Mucosa of rectum (tissue), 2 donors: ENCODE data around the gene TEDC2.
A peak's percentile ranks its signal among the peaks of the same experiment; 100 is the strongest.

Experiments
- H3K27ac ChIP-seq, 2 donors: one replicate each; pipeline ENCODE4 v1.7.0; 2013; ENCODE audit warnings: inconsistent platforms in 2 of 2, low read depth in 2 of 2, low read length in 2 of 2
- H3K27me3 ChIP-seq, 2 donors: one replicate each; pipeline ENCODE4 v1.7.0; 2013; ENCODE audit warnings: low read length in 2 of 2; ENCODE audit not compliant: control insufficient read depth in 2 of 2, insufficient read depth in 2 of 2
- H3K36me3 ChIP-seq, 2 donors: one replicate each; pipeline ENCODE4 v1.7.0; 2013; ENCODE audit warnings: low read length in 2 of 2; ENCODE audit not compliant: control insufficient read depth in 2 of 2, insufficient read depth in 2 of 2
- H3K4me1 ChIP-seq, 2 donors: one replicate each; pipeline ENCODE4 v1.7.0; 2013; ENCODE audit warnings: low read length in 2 of 2, mild to moderate bottlenecking in 1 of 2; ENCODE audit not compliant: control insufficient read depth in 2 of 2, insufficient read depth in 2 of 2
- H3K4me3 ChIP-seq, 2 donors: one replicate each; pipeline ENCODE4 v1.7.0; 2013; ENCODE audit warnings: low read length in 2 of 2
- H3K9ac ChIP-seq, 2 donors: one replicate each; pipeline ENCODE4 v1.7.0; 2013; ENCODE audit warnings: low read length in 2 of 2, low read depth in 1 of 2, mild to moderate bottlenecking in 1 of 2
- H3K9me3 ChIP-seq, 2 donors: one replicate each; pipeline ENCODE4 v1.7.0; 2013; ENCODE audit warnings: low read length in 2 of 2; ENCODE audit not compliant: control insufficient read depth in 2 of 2
- donor health status: healthy.
- donor health status: Normal muscosa, but diverticular disease.

TEDC2 gene

GRCh38 chr16:2465653-2466415 is 5.9 kb downstream of the TEDC2 start:
- peaks cover 12% of the 10 kb centered on the region in 2 donors for H3K4me1 ChIP-seq
- H3K9me3 ChIP-seq, result no peaks in the 10 kb centered on the region
- no peak overlapping the region for H3K9ac ChIP-seq
- peaks cover 19 to 22% of the 10 kb centered on the region in 2 donors for H3K27me3 ChIP-seq
- no peaks in the 10 kb centered on the region for H3K36me3 ChIP-seq
- H3K27ac ChIP-seq, result no peak overlapping the region
- H3K4me3 ChIP-seq, result no peak overlapping the region

- peaks cover 20 to 28% of the 10 kb centered on the region in 2 donors for H3K27me3 ChIP-seq
- H3K9ac ChIP-seq, result no peak overlapping the region
These were observed 7.0 kb downstream of the TEDC2 start for GRCh38 chr16:2466667-2467527.

GRCh38 chr16:2467528-2468232 is 7.8 kb downstream of the TEDC2 start:
- Histone ChIP-seq H3K9me3 (no peaks in the 10 kb centered on the region), H3K4me1 (peaks cover 12 to 16% of the 10 kb centered on the region in 2 donors), H3K36me3 (no peaks in the 10 kb centered on the region), H3K4me3 (peak overlapping the region; percentile 41 to 54), H3K9ac (peak overlapping the region in 1 of 2 donors; percentile 43), H3K27me3 (peaks cover 28 to 36% of the 10 kb centered on the region in 2 donors), H3K27ac (no peak overlapping the region)

More at GRCh38 chr16:2466667-2467527, 7.0 kb downstream of the TEDC2 start:
- no peaks in the 10 kb centered on the region for H3K36me3 ChIP-seq
- H3K27ac ChIP-seq, result no peak overlapping the region
- no peaks in the 10 kb centered on the region for H3K9me3 ChIP-seq
- H3K4me1 ChIP-seq, result peaks cover 12 to 16% of the 10 kb centered on the region in 2 donors
- H3K4me3 ChIP-seq, result peak overlapping the region in 1 of 2 donors; percentile 54

- peak overlapping the region in 1 of 2 donors; percentile 43 for H3K9ac ChIP-seq
- peaks cover 12 to 21% of the 10 kb centered on the region in 2 donors for H3K4me1 ChIP-seq
- H3K4me3 ChIP-seq, result peak overlapping the region; percentile 41 to 54
- H3K9me3 ChIP-seq, result no peaks in the 10 kb centered on the region
- H3K36me3 ChIP-seq, result no peaks in the 10 kb centered on the region
- H3K27me3 ChIP-seq, result peaks cover 33 to 42% of the 10 kb centered on the region in 2 donors
- no peak overlapping the region for H3K27ac ChIP-seq
These were observed 8.4 kb downstream of the TEDC2 start for GRCh38 chr16:2468233-2468724.

GRCh38 chr16:2468725-2469398 is 9.0 kb downstream of the TEDC2 start:
- no peaks in the 10 kb centered on the region for H3K9me3 ChIP-seq
- H3K36me3 ChIP-seq, result no peaks in the 10 kb centered on the region
- no peak overlapping the region for H3K27ac ChIP-seq
- H3K4me1 ChIP-seq, result peaks cover 14 to 25% of the 10 kb centered on the region in 2 donors
- peaks cover 33 to 44% of the 10 kb centered on the region in 2 donors for H3K27me3 ChIP-seq
- H3K4me3 ChIP-seq, result no peak overlapping the region
- H3K9ac ChIP-seq, result peak overlapping the region in 1 of 2 donors; percentile 7

- Histone ChIP-seq H3K27ac (no peak overlapping the region), H3K4me3 (no peak overlapping the region), H3K4me1 (peaks cover 21 to 28% of the 10 kb centered on the region in 2 donors)
These were observed 9.7 kb downstream of the TEDC2 start for GRCh38 chr16:2469399-2470233.

GRCh38 chr16:2470234-2470601 is 10.3 kb downstream of the TEDC2 start:
- Histone ChIP-seq H3K27ac (no peak overlapping the region), H3K27me3 (peaks cover 33 to 44% of the 10 kb centered on the region in 2 donors), H3K9ac (no peak overlapping the region), H3K36me3 (no peaks in the 10 kb centered on the region), H3K4me1 (peaks cover 22 to 28% of the 10 kb centered on the region in 2 donors), H3K4me3 (no peak overlapping the region), H3K9me3 (no peaks in the 10 kb centered on the region)

More at GRCh38 chr16:2469399-2470233, 9.7 kb downstream of the TEDC2 start:
- H3K36me3 ChIP-seq, result no peaks in the 10 kb centered on the region
- H3K9ac ChIP-seq, result no peak overlapping the region
- H3K9me3 ChIP-seq, result no peaks in the 10 kb centered on the region
- H3K27me3 ChIP-seq, result peaks cover 33 to 44% of the 10 kb centered on the region in 2 donors

- no peak overlapping the region for H3K9ac ChIP-seq
- H3K4me3 ChIP-seq, result no peak overlapping the region
- H3K27me3 ChIP-seq, result peaks cover 33 to 44% of the 10 kb centered on the region in 2 donors
- H3K4me1 ChIP-seq, result peaks cover 22 to 30% of the 10 kb centered on the region in 2 donors
- no peaks in the 10 kb centered on the region for H3K9me3 ChIP-seq
- H3K36me3 ChIP-seq, result no peaks in the 10 kb centered on the region
- no peak overlapping the region for H3K27ac ChIP-seq
These were observed 10.7 kb downstream of the TEDC2 start for GRCh38 chr16:2470603-2471015.
